ENCODE data around the gene SLC9A4. TPM values are rescaled to one million over a fixed set of nuclear protein-coding genes. Genes with fewer than 3 reads are reported as not detected.

Gene SLC9A4
- polyA plus RNA-seq, 1 donor, result 0.04 TPM

DNA sequence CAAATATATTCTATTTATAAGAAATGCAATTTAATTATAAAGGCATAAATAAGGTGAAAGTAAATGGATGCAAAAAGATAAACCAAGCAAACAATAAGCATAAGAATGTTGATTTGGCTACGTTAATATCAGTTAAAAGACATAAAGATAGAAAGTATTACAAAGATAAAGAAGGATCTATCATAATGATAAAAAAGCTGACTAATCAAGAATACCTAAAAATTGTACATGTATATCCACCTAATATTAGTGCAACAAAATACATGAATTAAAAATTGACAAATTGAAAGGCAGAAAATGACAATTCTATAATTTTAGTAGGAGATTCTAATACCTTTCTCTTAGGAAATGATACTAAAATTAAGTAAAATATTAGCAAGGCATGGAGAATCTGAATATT is 21.5 kb downstream of the SLC9A4 start:
- Histone ChIP-seq H3K27ac (ENCODE audit: low read length) (no peak overlapping the region), H3K27me3 (ENCODE audit: control insufficient read depth, insufficient read depth, low read length) (no peaks in the 10 kb centered on the region), H3K9me3 (ENCODE audit: control insufficient read depth, low read depth, low read length) (no peaks in the 10 kb centered on the region), H3K36me3 (ENCODE audit: control insufficient read depth, insufficient read depth, low read length) (no peaks in the 10 kb centered on the region), H3K4me3 (ENCODE audit: low read length) (no peak overlapping the region), H3K4me1 (ENCODE audit: control insufficient read depth, insufficient read depth, low read length) (peaks cover under 1% of the 10 kb centered on the region)
- DNase-seq, result no peak
- WGBS (ENCODE audit: insufficient coverage, low lambda C conversion rate), result 57% methylated on average over 1 of the region's 1 CpG

- WGBS (ENCODE audit: insufficient coverage, low lambda C conversion rate), result 100% methylated on average over 1 of the region's 2 CpGs
- H3K9me3 ChIP-seq (ENCODE audit: control insufficient read depth, low read depth, low read length), result no peaks in the 10 kb centered on the region
- peaks cover 2% of the 10 kb centered on the region for H3K27me3 ChIP-seq (ENCODE audit: control insufficient read depth, insufficient read depth, low read length)
- H3K27ac ChIP-seq (ENCODE audit: low read length), result no peak overlapping the region
- no peak overlapping the region for H3K4me3 ChIP-seq (ENCODE audit: low read length)
- no peaks in the 10 kb centered on the region for H3K36me3 ChIP-seq (ENCODE audit: control insufficient read depth, insufficient read depth, low read length)
- no peak for DNase-seq
- H3K4me1 ChIP-seq (ENCODE audit: control insufficient read depth, insufficient read depth, low read length), result peaks cover 7% of the 10 kb centered on the region
Observed at GRCh38 chr2:102498414-102498813, 25.4 kb downstream of the SLC9A4 start.

GRCh38 chr2:102499558-102499957 is 26.5 kb downstream of the SLC9A4 start:
- 100% methylated on average over 1 of the region's 1 CpG for WGBS (ENCODE audit: insufficient coverage, low lambda C conversion rate)
- H3K36me3 ChIP-seq (ENCODE audit: control insufficient read depth, insufficient read depth, low read length), result no peaks in the 10 kb centered on the region
- no peak overlapping the region for H3K27ac ChIP-seq (ENCODE audit: low read length)
- H3K4me1 ChIP-seq (ENCODE audit: control insufficient read depth, insufficient read depth, low read length), result peaks cover 7% of the 10 kb centered on the region
- peaks cover 2% of the 10 kb centered on the region for H3K27me3 ChIP-seq (ENCODE audit: control insufficient read depth, insufficient read depth, low read length)
- DNase-seq, result peak in 1 of 2 donors; percentile 6
- H3K4me3 ChIP-seq (ENCODE audit: low read length), result no peak overlapping the region
- H3K9me3 ChIP-seq (ENCODE audit: control insufficient read depth, low read depth, low read length), result no peaks in the 10 kb centered on the region

- no peaks in the 10 kb centered on the region for H3K9me3 ChIP-seq (ENCODE audit: control insufficient read depth, low read depth, low read length)
- H3K4me1 ChIP-seq (ENCODE audit: control insufficient read depth, insufficient read depth, low read length), result peaks cover 7% of the 10 kb centered on the region
- H3K27ac ChIP-seq (ENCODE audit: low read length), result no peak overlapping the region
- H3K27me3 ChIP-seq (ENCODE audit: control insufficient read depth, insufficient read depth, low read length), result peaks cover 2% of the 10 kb centered on the region
- WGBS (ENCODE audit: insufficient coverage, low lambda C conversion rate), result no CpG with 5 or more reads among the region's 8 CpGs
- no peak overlapping the region for H3K4me3 ChIP-seq (ENCODE audit: low read length)
- no peaks in the 10 kb centered on the region for H3K36me3 ChIP-seq (ENCODE audit: control insufficient read depth, insufficient read depth, low read length)
- no peak for DNase-seq
Observed at GRCh38 chr2:102502576-102502975, 29.6 kb downstream of the SLC9A4 start.

- WGBS (ENCODE audit: insufficient coverage, low lambda C conversion rate), result 100% methylated on average over 1 of the region's 8 CpGs
- Histone ChIP-seq H3K4me1 (ENCODE audit: control insufficient read depth, insufficient read depth, low read length) (peaks cover 4% of the 10 kb centered on the region), H3K9me3 (ENCODE audit: control insufficient read depth, low read depth, low read length) (no peaks in the 10 kb centered on the region), H3K27me3 (ENCODE audit: control insufficient read depth, insufficient read depth, low read length) (peaks cover 2% of the 10 kb centered on the region), H3K4me3 (ENCODE audit: low read length) (no peak overlapping the region), H3K27ac (ENCODE audit: low read length) (no peak overlapping the region), H3K36me3 (ENCODE audit: control insufficient read depth, insufficient read depth, low read length) (no peaks in the 10 kb centered on the region)
- DNase-seq, result no peak
Observed at GRCh38 chr2:102504833-102505232, 31.8 kb downstream of the SLC9A4 start.

- Histone ChIP-seq H3K4me3 (ENCODE audit: low read length) (no peak overlapping the region), H3K4me1 (ENCODE audit: control insufficient read depth, insufficient read depth, low read length) (no peaks in the 10 kb centered on the region), H3K36me3 (ENCODE audit: control insufficient read depth, insufficient read depth, low read length) (no peaks in the 10 kb centered on the region), H3K9me3 (ENCODE audit: control insufficient read depth, low read depth, low read length) (no peaks in the 10 kb centered on the region), H3K27me3 (ENCODE audit: control insufficient read depth, insufficient read depth, low read length) (peaks cover 2% of the 10 kb centered on the region), H3K27ac (ENCODE audit: low read length) (no peak overlapping the region)
- DNase-seq, result peak; percentile 39 to 76
- WGBS (ENCODE audit: insufficient coverage, low lambda C conversion rate), result no CpG with 5 or more reads among the region's 10 CpGs
Observed at GRCh38 chr2:102505290-102505689, 32.3 kb downstream of the SLC9A4 start.

GRCh38 chr2:102506743-102507142 is 33.7 kb downstream of the SLC9A4 start:
- no peak for DNase-seq
- Histone ChIP-seq H3K27ac (ENCODE audit: low read length) (no peak overlapping the region), H3K27me3 (ENCODE audit: control insufficient read depth, insufficient read depth, low read length) (peaks cover 2% of the 10 kb centered on the region), H3K36me3 (ENCODE audit: control insufficient read depth, insufficient read depth, low read length) (no peaks in the 10 kb centered on the region), H3K4me3 (ENCODE audit: low read length) (no peak overlapping the region), H3K4me1 (ENCODE audit: control insufficient read depth, insufficient read depth, low read length) (no peaks in the 10 kb centered on the region), H3K9me3 (ENCODE audit: control insufficient read depth, low read depth, low read length) (no peaks in the 10 kb centered on the region)
- whole genome bisulfite sequencing (ENCODE audit: insufficient coverage, low lambda C conversion rate), result no CpG with 5 or more reads among the region's 5 CpGs

- H3K4me1 ChIP-seq (ENCODE audit: control insufficient read depth, insufficient read depth, low read length), result no peaks in the 10 kb centered on the region
- H3K4me3 ChIP-seq (ENCODE audit: low read length), result no peak overlapping the region
- H3K36me3 ChIP-seq (ENCODE audit: control insufficient read depth, insufficient read depth, low read length), result no peaks in the 10 kb centered on the region
- H3K27ac ChIP-seq (ENCODE audit: low read length), result no peak overlapping the region
- no peaks in the 10 kb centered on the region for H3K9me3 ChIP-seq (ENCODE audit: control insufficient read depth, low read depth, low read length)
- H3K27me3 ChIP-seq (ENCODE audit: control insufficient read depth, insufficient read depth, low read length), result peaks cover 2% of the 10 kb centered on the region
- DNase-seq, result no peak
- WGBS (ENCODE audit: insufficient coverage, low lambda C conversion rate), result 71% methylated on average over 1 of the region's 4 CpGs
Observed at GRCh38 chr2:102508863-102509262, 35.8 kb downstream of the SLC9A4 start.

DNA sequence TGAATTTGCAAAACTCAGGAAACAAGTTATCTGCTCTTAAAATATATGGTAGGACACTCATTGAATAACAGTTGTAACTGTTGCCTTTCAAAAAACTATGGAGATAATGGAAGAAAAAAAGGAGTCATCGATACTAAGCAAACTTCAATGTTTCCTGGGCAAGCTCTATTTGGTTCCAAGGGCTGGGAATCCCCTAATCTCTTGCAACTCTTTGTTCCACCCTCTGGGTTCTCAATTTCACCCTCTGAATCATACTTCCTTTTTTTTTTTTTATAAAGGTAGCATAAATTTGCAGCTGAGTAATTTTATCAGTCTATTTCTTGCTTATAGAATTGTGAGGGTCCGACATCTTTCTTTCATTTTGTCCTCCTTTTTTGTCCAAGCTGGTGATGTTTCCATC is 36.7 kb downstream of the SLC9A4 start:
- no peaks in the 10 kb centered on the region for H3K36me3 ChIP-seq (ENCODE audit: control insufficient read depth, insufficient read depth, low read length)
- no peak for DNase-seq
- no peaks in the 10 kb centered on the region for H3K9me3 ChIP-seq (ENCODE audit: control insufficient read depth, low read depth, low read length)
- no peaks in the 10 kb centered on the region for H3K4me1 ChIP-seq (ENCODE audit: control insufficient read depth, insufficient read depth, low read length)
- WGBS (ENCODE audit: insufficient coverage, low lambda C conversion rate), result no CpG with 5 or more reads among the region's 2 CpGs
- peaks cover 2% of the 10 kb centered on the region for H3K27me3 ChIP-seq (ENCODE audit: control insufficient read depth, insufficient read depth, low read length)
- H3K4me3 ChIP-seq (ENCODE audit: low read length), result no peak overlapping the region
- H3K27ac ChIP-seq (ENCODE audit: low read length), result no peak overlapping the region

- no peak for DNase-seq
- Histone ChIP-seq H3K36me3 (ENCODE audit: control insufficient read depth, insufficient read depth, low read length) (no peaks in the 10 kb centered on the region), H3K27me3 (ENCODE audit: control insufficient read depth, insufficient read depth, low read length) (peaks cover 2% of the 10 kb centered on the region), H3K9me3 (ENCODE audit: control insufficient read depth, low read depth, low read length) (no peaks in the 10 kb centered on the region), H3K4me3 (ENCODE audit: low read length) (no peak overlapping the region), H3K4me1 (ENCODE audit: control insufficient read depth, insufficient read depth, low read length) (no peaks in the 10 kb centered on the region), H3K27ac (ENCODE audit: low read length) (no peak overlapping the region)
- 50% methylated on average over 1 of the region's 2 CpGs for WGBS (ENCODE audit: insufficient coverage, low lambda C conversion rate)
Observed at GRCh38 chr2:102510791-102511575, 38.0 kb downstream of the SLC9A4 start.

DNA sequence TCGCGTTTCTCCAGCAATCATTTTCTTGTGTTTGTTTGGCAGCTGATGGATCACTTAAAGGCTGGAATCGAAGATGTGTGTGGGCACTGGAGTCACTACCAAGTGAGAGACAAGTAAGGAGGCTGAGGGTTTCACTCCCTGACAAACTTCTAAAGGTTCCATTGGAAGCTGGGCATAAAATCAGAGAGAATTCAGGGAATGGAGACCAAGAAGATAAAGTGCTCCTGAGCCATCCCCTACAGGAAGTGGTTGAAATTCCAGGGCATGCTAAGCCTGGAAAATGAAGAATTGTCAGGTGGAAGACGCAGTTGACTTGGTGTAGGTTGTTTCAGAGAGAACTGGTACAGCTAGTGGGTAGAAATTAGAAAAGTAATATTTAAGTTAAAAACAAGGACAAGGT is 39.1 kb downstream of the SLC9A4 start:
- H3K27ac ChIP-seq (ENCODE audit: low read length), result no peak overlapping the region
- H3K9me3 ChIP-seq (ENCODE audit: control insufficient read depth, low read depth, low read length), result no peaks in the 10 kb centered on the region
- H3K4me1 ChIP-seq (ENCODE audit: control insufficient read depth, insufficient read depth, low read length), result no peaks in the 10 kb centered on the region
- no peak overlapping the region for H3K4me3 ChIP-seq (ENCODE audit: low read length)
- H3K36me3 ChIP-seq (ENCODE audit: control insufficient read depth, insufficient read depth, low read length), result no peaks in the 10 kb centered on the region
- WGBS (ENCODE audit: insufficient coverage, low lambda C conversion rate), result 80% methylated on average over 1 of the region's 4 CpGs
- H3K27me3 ChIP-seq (ENCODE audit: control insufficient read depth, insufficient read depth, low read length), result peaks cover 2% of the 10 kb centered on the region
- DNase-seq, result no peak
